Stimulated activated CD4-positive, alpha-beta T cell treated with anti-CD3 and anti-CD28 coated beads, Interleukin-15, amount 100 ng/mL, for 48 hours (primary cell): ENCODE measurements around the gene PRKRA.
"Not testable (repeated sequence)": the region's sequence is repeated elsewhere in the genome, so short reads cannot be mapped to it uniquely, and the experiment has no call there.

Source experiments
- DNase-seq, 2 donors: peaks; one replicate each; pipeline ENCODE4 v3.0.0-alpha.2; 2020; ENCODE audit warnings: low read depth in 2 of 2

The PRKRA gene

DNA sequence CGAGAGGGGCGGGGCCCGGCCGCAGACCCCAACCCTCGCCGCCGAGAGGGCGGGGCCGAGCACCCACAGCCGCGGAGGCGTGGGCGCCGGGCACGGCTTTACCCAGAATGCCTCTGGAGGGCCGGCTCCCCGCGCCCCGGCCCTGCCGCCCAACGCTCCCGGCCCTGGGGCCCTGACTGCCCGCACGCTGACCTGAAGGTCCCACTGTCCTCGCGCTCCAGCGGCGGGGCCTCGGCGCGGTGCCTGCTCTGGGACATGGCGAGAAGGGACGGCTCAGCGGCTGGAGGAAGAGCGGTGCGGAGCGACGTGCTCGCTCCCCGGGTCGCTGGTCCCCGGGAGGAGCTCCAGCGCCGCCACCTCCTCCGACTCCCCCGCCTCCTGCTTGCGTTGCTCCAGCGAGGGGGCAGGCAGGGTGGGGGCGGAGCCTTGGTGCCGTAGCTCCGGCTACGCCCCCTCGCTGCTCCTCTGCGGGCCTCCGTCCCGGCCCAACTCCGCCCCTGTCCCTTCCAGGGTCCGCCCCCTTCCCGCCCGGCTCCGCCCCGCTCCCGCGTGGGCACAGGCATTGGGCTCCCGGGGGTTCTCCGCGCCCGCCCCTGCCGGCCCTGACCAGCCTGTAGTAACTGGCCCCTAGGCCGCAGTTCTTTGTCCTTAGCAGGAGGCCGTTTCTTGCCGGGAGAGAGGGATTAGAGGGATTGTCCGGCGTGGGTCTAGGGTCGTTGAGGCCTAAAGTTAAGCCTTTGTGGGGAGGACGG, at the start of gene PRKRA, which contains the start of gene PJVK:
PRKRA (minus strand) TSS at position 402 of the 752 bp plus-strand sequence; CDS start at position 257, 145 bp downstream.
PJVK (plus strand) TSS at position 605 of the 752 bp plus-strand sequence. CDS start 2,032 bp downstream, outside the sequence.
- DNase-seq = peak; percentile 91 to 96

DNA sequence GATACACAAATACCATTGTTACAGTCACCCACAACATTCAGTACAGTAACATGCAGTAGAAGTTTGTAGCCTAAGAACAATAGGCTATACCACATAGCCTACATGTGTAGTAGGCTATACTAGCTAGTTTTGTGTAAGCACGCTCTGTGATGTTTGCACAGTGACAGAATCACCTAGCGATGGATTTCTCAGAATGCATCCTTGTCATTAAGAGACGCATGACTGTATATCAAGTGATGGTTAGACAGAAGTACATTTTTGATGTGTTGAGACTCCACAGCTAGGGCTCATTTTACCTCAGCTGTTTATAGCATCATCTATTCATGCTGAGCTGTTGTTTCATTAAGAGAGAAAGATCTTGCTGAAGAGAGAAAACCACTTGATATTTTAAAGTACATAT, 48.7 kb upstream of the PRKRA start:
- DNase-seq = no peak

DNA sequence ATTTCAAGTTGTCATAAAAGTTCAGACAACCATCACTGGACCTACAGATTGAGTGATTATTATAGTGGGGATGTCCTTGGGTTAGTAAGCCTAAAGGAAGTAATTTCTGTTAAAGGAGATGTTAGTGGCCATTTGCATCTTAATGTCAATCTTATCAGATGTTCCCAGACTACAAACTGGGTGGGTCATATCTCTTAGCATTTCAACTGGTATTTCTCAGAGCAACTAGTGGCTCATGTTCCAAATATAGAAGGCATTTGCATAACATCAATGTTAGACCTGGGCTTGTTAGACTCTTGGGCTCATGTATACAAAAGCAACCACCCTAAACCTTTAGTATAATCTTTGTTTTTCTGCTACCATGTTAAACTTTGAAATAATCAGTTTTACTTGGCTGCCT, 47.2 kb upstream of the PRKRA start:
- no peak for DNase-seq

GRCh38 chr2:178496049-178496448, 45.1 kb upstream of the PRKRA start:
- no peak for DNase-seq

- no peak for DNase-seq
Observed at GRCh38 chr2:178491612-178492011, 40.6 kb upstream of the PRKRA start.

DNA sequence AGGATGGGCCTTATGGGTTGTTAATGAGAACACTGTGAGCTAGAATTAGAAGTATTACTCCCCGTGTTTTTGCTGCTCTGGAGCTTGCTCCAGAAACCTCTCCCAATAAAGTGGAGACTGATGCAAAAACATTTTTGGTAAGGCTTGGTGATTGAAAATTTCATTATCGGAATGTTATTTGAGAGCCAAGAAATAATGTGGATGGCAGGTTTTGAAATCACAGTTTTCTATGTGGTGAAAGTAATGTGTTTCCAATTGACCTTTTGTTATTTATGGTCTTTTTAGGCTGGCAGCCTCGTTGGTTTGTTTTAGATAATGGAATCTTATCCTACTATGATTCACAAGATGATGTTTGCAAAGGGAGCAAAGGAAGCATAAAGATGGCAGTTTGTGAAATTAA, 34.4 kb upstream of the PRKRA start:
- no peak for DNase-seq

- DNase-seq = no peak
Observed at GRCh38 chr2:178484245-178485041, 33.5 kb upstream of the PRKRA start.

DNA sequence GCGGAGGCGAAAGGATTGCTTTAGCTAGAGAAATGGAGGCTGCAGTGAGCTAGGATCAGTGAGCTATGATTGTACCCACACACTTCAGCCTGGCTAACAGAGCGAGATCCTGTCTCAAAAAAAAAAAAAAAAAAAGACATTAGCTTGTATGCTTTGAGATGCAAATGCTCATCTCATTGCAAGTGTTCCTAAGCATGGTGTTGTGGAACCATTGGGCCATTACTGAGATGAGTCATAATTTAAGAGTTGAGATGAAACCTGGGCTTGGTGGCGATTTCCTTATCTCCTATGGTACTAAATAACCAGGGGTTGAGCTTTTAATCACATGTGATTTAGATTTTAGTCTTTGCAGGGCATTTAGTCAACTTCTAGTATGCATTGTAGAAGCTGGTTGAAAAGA, 31.5 kb upstream of the PRKRA start:
- no peak for DNase-seq

- peak in 1 of 2 donors; percentile 61 for DNase-seq
Observed at GRCh38 chr2:178480227-178481181, 29.5 kb upstream of the PRKRA start, which contains the start of gene PLEKHA3. Gene PLEKHA3 (plus strand): TSS chr2:178480457. CDS start chr2:178480870, 413 bp downstream.

GRCh38 chr2:178479758-178480226, 28.8 kb upstream of the PRKRA start:
- DNase-seq = no peak

DNA sequence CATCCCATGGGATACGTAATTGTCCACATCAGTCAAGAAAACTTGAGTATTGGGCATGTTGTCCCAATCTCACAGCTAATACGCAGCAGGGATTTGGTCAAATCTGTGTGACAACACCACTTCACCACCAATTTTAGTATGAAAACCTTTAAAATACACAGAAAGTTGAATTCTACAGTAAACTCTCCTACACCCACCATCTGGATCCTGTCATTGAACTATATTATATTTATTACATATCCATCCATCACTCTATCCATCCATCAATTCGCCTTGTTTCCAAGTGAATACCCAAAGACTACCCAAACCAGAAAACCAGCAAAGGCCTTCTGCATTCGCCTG, 28.3 kb upstream of the PRKRA start:
- DNase-seq = no peak

GRCh38 chr2:178478439-178479274, 27.7 kb upstream of the PRKRA start, which contains the start of gene FKBP7:
Gene FKBP7 (minus strand): TSS chr2:178478600. CDS start chr2:178478499, 101 bp downstream.
- peak; percentile 55 to 70 for DNase-seq

GRCh38 chr2:178478130-178478438, 27.1 kb upstream of the PRKRA start:
- DNase-seq = no peak

DNA sequence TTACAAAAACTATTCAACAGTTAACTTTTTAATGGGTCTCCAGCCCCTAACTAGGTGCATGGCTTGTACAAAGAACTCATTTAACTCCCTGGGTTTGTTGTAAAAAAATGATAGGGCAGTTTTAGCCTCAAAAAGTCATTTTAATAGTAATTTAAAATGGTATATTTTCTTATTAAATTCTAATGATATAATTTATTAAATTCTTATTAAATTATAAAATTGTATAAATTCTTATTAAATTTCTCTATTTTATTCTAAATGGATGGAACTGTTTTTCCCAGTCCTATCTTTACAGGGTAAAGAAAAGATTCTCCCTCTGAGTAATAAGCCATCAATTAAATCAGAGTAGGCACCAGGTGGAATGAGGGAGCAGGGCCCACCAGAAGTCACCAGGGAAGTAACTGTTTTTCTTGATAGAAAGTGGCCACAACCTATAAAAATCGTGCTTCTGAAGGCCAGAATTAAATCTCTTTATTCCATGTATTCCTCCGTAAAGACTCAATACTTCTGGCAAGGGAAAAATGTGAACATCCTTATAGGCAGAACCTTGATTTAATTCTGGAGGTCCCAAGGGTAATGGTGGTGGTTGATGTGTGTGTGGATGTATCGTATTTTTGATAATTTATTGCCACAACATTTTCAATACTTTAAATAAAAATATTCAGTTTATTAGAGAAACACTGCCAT, 26.6 kb upstream of the PRKRA start:
- no peak for DNase-seq

DNA sequence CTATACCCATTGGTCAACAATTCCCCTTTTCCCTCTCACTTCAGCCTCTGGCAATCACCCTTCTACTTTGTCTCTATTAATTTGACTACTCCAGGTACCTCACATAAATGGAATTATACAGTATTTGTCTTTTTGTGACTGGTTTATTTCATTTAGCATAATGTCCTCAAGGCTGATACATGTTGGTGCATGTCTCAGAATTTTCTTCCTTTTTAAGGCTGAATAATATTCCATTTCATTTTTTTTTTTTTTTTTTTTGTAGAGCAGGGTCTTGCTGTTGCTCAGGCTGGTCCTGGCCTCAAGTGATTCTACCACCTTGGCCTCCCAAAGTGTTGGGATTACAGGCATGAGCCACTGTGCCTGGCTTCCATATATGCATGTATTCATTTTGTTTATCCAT, 25.5 kb upstream of the PRKRA start:
- no peak for DNase-seq

DNA sequence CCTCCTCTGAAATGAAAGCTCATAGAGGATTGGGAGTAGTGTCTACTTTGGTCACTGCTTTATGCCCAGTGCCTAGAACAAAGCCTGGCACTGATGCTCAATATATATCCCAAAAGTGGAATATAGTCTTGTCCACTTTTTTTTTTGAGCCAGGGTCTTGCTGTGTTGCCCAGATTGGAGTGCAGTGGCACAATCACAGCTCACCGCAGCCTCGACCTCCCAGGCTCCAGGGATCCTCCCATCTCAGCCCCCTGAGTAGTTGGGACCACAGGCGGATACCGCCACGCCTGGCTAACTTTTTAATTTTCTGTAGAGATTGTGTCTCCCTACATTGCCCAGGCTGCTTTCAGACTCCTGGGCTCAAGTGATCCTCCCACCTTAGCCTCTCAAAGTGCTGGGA, 23.6 kb upstream of the PRKRA start:
- no peak for DNase-seq

GRCh38 chr2:178473931-178474330, 23.0 kb upstream of the PRKRA start:
- DNase-seq = no peak

DNA sequence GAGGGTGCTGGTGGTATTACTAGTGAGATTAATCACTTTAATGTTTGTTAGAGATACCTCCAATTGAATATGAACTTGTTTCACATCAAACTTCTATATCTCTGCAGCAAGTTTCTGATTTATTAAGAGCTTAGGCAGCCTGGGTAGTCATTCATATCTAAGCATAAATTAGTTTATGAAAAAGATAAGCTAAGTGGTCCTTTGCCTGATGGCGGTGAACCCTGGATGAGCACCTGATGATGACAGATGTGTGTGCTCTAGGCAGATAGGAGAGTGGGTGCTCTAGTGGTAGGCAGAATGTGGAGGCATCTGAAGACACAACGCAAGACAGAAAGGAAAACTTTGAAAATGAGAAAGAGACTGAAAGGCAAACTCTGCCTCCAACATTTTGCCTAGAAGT, 22.4 kb upstream of the PRKRA start:
- DNase-seq = no peak

DNA sequence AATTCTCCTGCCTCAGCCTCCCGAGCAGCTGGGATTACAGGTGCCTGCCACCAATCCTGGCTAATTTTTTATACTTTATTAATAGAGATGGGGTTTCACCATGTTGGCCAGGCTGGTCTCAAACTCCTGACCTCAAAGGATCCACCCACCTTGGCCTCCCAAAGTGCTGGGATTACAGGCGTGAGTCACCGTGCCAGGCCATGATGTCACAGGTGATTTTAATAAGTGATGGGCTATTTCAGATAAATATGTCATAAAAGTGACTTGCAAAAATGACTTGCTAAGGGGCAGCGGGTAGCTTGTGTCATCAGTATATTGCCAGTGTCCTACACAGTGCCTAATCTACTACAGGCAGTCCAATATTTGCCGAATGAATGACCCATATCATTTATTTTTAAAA, 20.3 kb upstream of the PRKRA start:
- not testable (repeated sequence) for DNase-seq

GRCh38 chr2:178469219-178469849, 18.4 kb upstream of the PRKRA start:
- DNase-seq = no peak
